Spleen (tissue), 11 donors: ENCODE data around the gene RAET1L. TPM values are rescaled to one million over a fixed set of nuclear protein-coding genes. Genes with fewer than 3 reads are reported as not detected.

Experiments
- DNase-seq: peaks from one replicate; pipeline ENCODE4 v3.0.0-alpha.2; 2020
- H3K27ac ChIP-seq, 8 donors: fragments of 200-600 bp; sonication (generic) in 7 of 8; 1 replicate in 4 of 8; 2 replicates in 4 of 8; pipeline versions ENCODE4 v1.5.0 to v1.8.0; 2016 to 2021; ENCODE audit warnings: inconsistent platforms in 4 of 8, mild to moderate bottlenecking in 4 of 8, moderate library complexity in 1 of 8
- H3K27me3 ChIP-seq, 7 donors: fragments of 200-600 bp; sonication (generic) in 6 of 7; replicated peaks in 1 of 7; 1 replicate in 4 of 7; 2 replicates in 3 of 7; pipeline versions ENCODE4 v1.5.0 to v1.8.0; 2016 to 2021; ENCODE audit warnings: inconsistent platforms in 3 of 7, mild to moderate bottlenecking in 1 of 7
- H3K36me3 ChIP-seq, 6 donors: fragments of 200-600 bp; sonication (generic) in 5 of 6; 1 replicate in 4 of 6; 2 replicates in 2 of 6; pipeline versions ENCODE4 v1.5.0 to v1.8.0; 2016 to 2021; ENCODE audit warnings: inconsistent platforms in 2 of 6
- H3K4me1 ChIP-seq, 6 donors: fragments of 200-600 bp; sonication (generic) in 5 of 6; 1 replicate in 3 of 6; 2 replicates in 3 of 6; pipeline versions ENCODE4 v1.5.0 to v1.8.0; 2016 to 2021; ENCODE audit warnings: inconsistent platforms in 3 of 6
- H3K4me3 ChIP-seq, 8 donors: fragments of 200-600 bp; sonication (generic) in 7 of 8; 1 replicate in 4 of 8; 2 replicates in 4 of 8; pipeline versions ENCODE4 v1.5.0 to v1.8.0; 2016 to 2021; ENCODE audit warnings: inconsistent platforms in 4 of 8, mild to moderate bottlenecking in 4 of 8, moderate library complexity in 2 of 8
- H3K9me3 ChIP-seq, 8 donors: fragments of 200-600 bp; sonication (generic) in 7 of 8; 1 replicate in 4 of 8; 2 replicates in 4 of 8; pipeline versions ENCODE4 v1.5.0 to v1.8.0; 2016 to 2021; ENCODE audit warnings: inconsistent platforms in 4 of 8
- CTCF ChIP-seq, 11 experiments: fragments of 200-600 bp in 7 of 11; fragments of 450-650 bp in 4 of 11; sonication (generic) in 4 of 11; IDR thresholded peaks in 8 of 11; conservative IDR thresholded peaks in 3 of 11; 1 replicate in 7 of 11; 2 replicates in 4 of 11; pipeline versions ENCODE4 v1.4.0 to v1.8.0; 2016 to 2021; ENCODE audit warnings: antibody characterized with exemption in 11 of 11, inconsistent platforms in 4 of 11, mild to moderate bottlenecking in 1 of 11
- POLR2A ChIP-seq, 3 donors: fragments of 450-650 bp; IDR thresholded peaks; one replicate each; pipeline ENCODE4 v1.5.1; 2017; ENCODE audit warnings: antibody characterized with exemption in 3 of 3, mild to moderate bottlenecking in 1 of 3
- POLR2AphosphoS5 ChIP-seq, 3 donors: sonication (generic); formaldehyde crosslinking; IDR thresholded peaks; one replicate each; pipeline ENCODE4 v1.5.1; 2017; ENCODE audit warnings: antibody characterized with exemption in 3 of 3
- WGBS, 5 donors: extraction: QIAGEN DNeasy Blood & Tissue Kit in 3 of 5; methylation state at CpG; one replicate each; pipeline versions ENCODE4 v1.1.5 to v1.1.7; 2013 to 2018; 5-methylcytosine and 5-hydroxymethylcytosine counted together
- intact Hi-C: fragments of 100-400 bp; cut with DNase I; formaldehyde crosslinking; loops from one replicate; pipeline ENCODE4 v1.15.0; 2023; ENCODE audit warnings: low total_unique reads
- polyA plus RNA-seq, 3 donors: library from polyadenylated mRNA; stranded (reverse); fragments of 200-250 nt; gene quantifications; one replicate each; pipeline ENCODE4 v1.2.1, GENCODE V29; 2013
- total RNA-seq, 7 donors: library from RNA; depleted of rRNA in 3 of 7; stranded (reverse); fragments of >200 nt in 3 of 7; fragmentation: NEBNext Ultra II Directional in 4 of 7; extraction: Animal tissue kit (Norgen Biotek cat#: 25700) in 4 of 7; gene quantifications; one replicate each; pipeline versions ENCODE4 v1.1.0 to v1.2.1, GENCODE V29; 2016 to 2021
- donor health status: healthy with polysubstance abuse.
- donor health status: DM: no; HTN: no; CAD: no; lungs with moderate emphysema.
- donor health status: DM: no; HTN: no; CAD: no.
- donor health status: Bipolar disorder and iron deficiency.
- donor health status: healthy.
- donor health status: DM: no; HTN: no; CAD: no.
- donor health status: DM: yes; HTN: yes; CAD: no.

RAET1L gene
- total and polyA plus RNA-seq, 10 donors = not detected

DNA sequence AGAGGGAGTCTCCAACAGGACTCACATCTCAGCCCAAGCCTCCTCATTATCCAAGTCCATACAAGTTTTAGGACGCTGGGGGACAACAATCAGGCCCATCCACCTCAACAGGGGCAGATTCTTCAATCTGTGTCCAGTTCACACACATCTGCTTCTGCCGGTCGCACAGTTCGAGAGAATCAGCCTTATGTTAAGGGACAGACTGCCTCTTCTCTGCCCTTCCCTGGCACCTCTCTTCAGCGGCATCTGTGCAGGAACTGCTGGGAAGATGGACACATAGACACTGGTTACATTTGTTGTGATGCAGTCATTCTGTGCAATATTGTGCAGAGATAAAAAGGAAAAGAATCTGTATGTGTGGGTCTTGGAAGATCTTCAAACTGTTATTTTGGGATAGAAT lies 40.6 kb downstream of the RAET1L start:
- no peak overlapping the region for H3K4me3 ChIP-seq
- intact Hi-C loops = no loop called here
- H3K27me3 ChIP-seq = peaks cover 15 to 93% (median 71%) of the 10 kb centered on the region in 7 donors
- no peak overlapping the region for H3K27ac ChIP-seq
- H3K36me3 ChIP-seq = no peaks in the 10 kb centered on the region
- 40 to 72% (median 60%) methylated on average over 5 of the region's 5 CpGs for WGBS, 5 donors
- DNase-seq = no peak
- H3K4me1 ChIP-seq = peaks cover 0 to 7% (median 5%) of the 10 kb centered on the region in 6 donors
- TF ChIP-seq CTCF (IDR thresholded peaks at IDR 0.05 in 8 of 11, conservative IDR thresholded peaks at IDR 0.05 in 3 of 11) (no peak), POLR2AphosphoS5 (IDR thresholded peaks at IDR 0.05) (no peak), POLR2A (IDR thresholded peaks at IDR 0.05) (no peak)
- H3K9me3 ChIP-seq = peaks cover 0 to 25% (median 9%) of the 10 kb centered on the region in 8 donors

DNA sequence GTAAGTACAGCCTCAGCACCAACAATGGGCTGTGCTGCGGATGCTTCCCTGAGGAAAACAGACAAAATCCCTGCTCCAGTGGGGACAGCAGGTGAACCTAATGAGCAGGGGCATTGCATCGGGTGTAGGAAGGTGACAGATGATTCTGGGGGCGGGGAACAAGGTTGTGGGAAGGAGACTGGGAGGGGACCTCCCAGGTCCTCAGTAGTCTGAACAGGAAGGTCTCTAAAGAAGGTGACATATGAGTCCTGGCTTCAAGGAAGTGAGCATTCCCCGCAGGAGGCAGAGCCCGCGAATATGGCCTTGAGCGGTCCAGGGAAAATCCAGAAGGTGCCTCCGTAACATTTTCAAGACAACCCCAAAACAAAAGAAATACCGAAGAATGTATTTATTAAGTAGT lies 42.2 kb downstream of the RAET1L start:
- whole genome bisulfite sequencing, 5 donors = 16 to 27% (median 20%) methylated on average over 9 of the region's 9 CpGs
- peaks cover 4 to 91% (median 61%) of the 10 kb centered on the region in 7 donors for H3K27me3 ChIP-seq
- H3K4me3 ChIP-seq = no peak overlapping the region
- intact Hi-C loops = no loop called here
- H3K36me3 ChIP-seq = no peaks in the 10 kb centered on the region
- no peaks in the 10 kb centered on the region for H3K4me1 ChIP-seq
- DNase-seq = no peak
- peaks cover 0 to 12% (median 7%) of the 10 kb centered on the region in 8 donors for H3K9me3 ChIP-seq
- H3K27ac ChIP-seq = no peak overlapping the region
- TF ChIP-seq POLR2AphosphoS5 (IDR thresholded peaks at IDR 0.05) (no peak), POLR2A (IDR thresholded peaks at IDR 0.05) (no peak), CTCF (IDR thresholded peaks at IDR 0.05 in 8 of 11, conservative IDR thresholded peaks at IDR 0.05 in 3 of 11) (no peak)

- intact Hi-C loops = no loop called here
- 69 to 88% (median 83%) methylated on average over 6 of the region's 6 CpGs for WGBS, 5 donors
- Histone ChIP-seq H3K27me3 (peaks cover 0 to 87% (median 31%) of the 10 kb centered on the region in 7 donors), H3K4me3 (no peak overlapping the region), H3K36me3 (no peaks in the 10 kb centered on the region), H3K27ac (no peak overlapping the region), H3K4me1 (no peaks in the 10 kb centered on the region), H3K9me3 (no peaks in the 10 kb centered on the region)
- TF ChIP-seq POLR2AphosphoS5 (IDR thresholded peaks at IDR 0.05) = no peak
- TF ChIP-seq POLR2A (IDR thresholded peaks at IDR 0.05) = no peak
- DNase-seq = no peak
Observed at GRCh38 chr6:149979293-149979692, 46.0 kb downstream of the RAET1L start.

- no peak for DNase-seq
- Histone ChIP-seq H3K36me3 (no peaks in the 10 kb centered on the region), H3K9me3 (no peaks in the 10 kb centered on the region), H3K27ac (no peak overlapping the region), H3K4me3 (no peak overlapping the region), H3K27me3 (peaks cover 0 to 93% (median 38%) of the 10 kb centered on the region in 7 donors), H3K4me1 (no peaks in the 10 kb centered on the region)
- intact Hi-C loops = no loop called here
- TF ChIP-seq CTCF (IDR thresholded peaks at IDR 0.05 in 8 of 11, conservative IDR thresholded peaks at IDR 0.05 in 3 of 11) (no peak), POLR2A (IDR thresholded peaks at IDR 0.05) (no peak), POLR2AphosphoS5 (IDR thresholded peaks at IDR 0.05) (no peak)
Observed at GRCh38 chr6:149978610-149979009, 46.7 kb downstream of the RAET1L start.

- H3K27me3 ChIP-seq = peaks cover 0 to 87% (median 29%) of the 10 kb centered on the region in 7 donors
Observed at GRCh38 chr6:149977221-149977620, 48.1 kb downstream of the RAET1L start.

More at GRCh38 chr6:149977221-149977620, 48.1 kb downstream of the RAET1L start:
- intact Hi-C loops = no loop called here
- Histone ChIP-seq H3K4me1 (no peaks in the 10 kb centered on the region), H3K27ac (no peak overlapping the region), H3K9me3 (no peaks in the 10 kb centered on the region), H3K4me3 (no peak overlapping the region), H3K36me3 (no peaks in the 10 kb centered on the region)
- WGBS, 5 donors = 52 to 93% (median 82%) methylated on average over 4 of the region's 4 CpGs
- TF ChIP-seq POLR2A (IDR thresholded peaks at IDR 0.05) = no peak
- TF ChIP-seq CTCF (IDR thresholded peaks at IDR 0.05 in 8 of 11, conservative IDR thresholded peaks at IDR 0.05 in 3 of 11) = no peak
- TF ChIP-seq POLR2AphosphoS5 (IDR thresholded peaks at IDR 0.05) = no peak
- DNase-seq = no peak
